Testis (tissue), 3 donors: ENCODE data around the gene TATDN2. TPM values are rescaled to one million over a fixed set of nuclear protein-coding genes. Genes with fewer than 3 reads are reported as not detected.

ENCODE experiments used
- DNase-seq: peaks from one replicate; pipeline ENCODE4 v3.0.0-alpha.2; 2019
- H3K27ac ChIP-seq, 2 donors: fragments of 200-600 bp; sonication (generic); one replicate each; pipeline ENCODE4 v1.5.1; 2019
- H3K27me3 ChIP-seq: fragments of 200-600 bp; sonication (generic); one replicate; pipeline ENCODE4 v1.5.1; 2019
- H3K36me3 ChIP-seq: fragments of 200-600 bp; sonication (generic); one replicate; pipeline ENCODE4 v1.5.1; 2017; ENCODE audit warnings: low read depth; ENCODE audit errors: missing control alignments
- H3K4me1 ChIP-seq: fragments of 200-600 bp; sonication (generic); one replicate; pipeline ENCODE4 v1.5.1; 2019
- H3K4me3 ChIP-seq, 2 donors: fragments of 200-600 bp; sonication (generic); one replicate each; pipeline ENCODE4 v1.5.1; 2017 to 2019
- H3K9me3 ChIP-seq: fragments of 200-600 bp; sonication (generic); one replicate; pipeline ENCODE4 v1.5.1; 2017
- CTCF ChIP-seq, 3 experiments: fragments of 450-650 bp in 2 of 3; fragments of 200-600 bp in 1 of 3; sonication (generic) in 1 of 3; IDR thresholded peaks; one replicate each; pipeline ENCODE4 v1.5.1; 2016 to 2019; ENCODE audit warnings: antibody characterized with exemption in 3 of 3, mild to moderate bottlenecking in 2 of 3, moderate library complexity in 1 of 3
- POLR2A ChIP-seq: fragments of 450-650 bp; IDR thresholded peaks from one replicate; pipeline ENCODE4 v1.6.1; 2017; ENCODE audit warnings: antibody characterized with exemption, mild to moderate bottlenecking, moderate library complexity
- WGBS, 2 donors: methylation state at CpG; one replicate each; pipeline ENCODE4 v1.1.5; 2018; 5-methylcytosine and 5-hydroxymethylcytosine counted together
- intact Hi-C: fragments of 100-400 bp; cut with DNase I; formaldehyde crosslinking; loops from one replicate; pipeline ENCODE4 v1.15.1; 2023; ENCODE audit warnings: low total_unique reads
- polyA plus RNA-seq: library from polyadenylated mRNA; stranded (reverse); fragments of 350-450 nt; fragmentation: Illumina TruSeq; extraction: RNeasy Lipid Tissue Mini Kit (QIAGEN cat#74804); gene quantifications from one replicate; pipeline ENCODE4 v1.2.3, GENCODE V29; 2014; ENCODE audit warnings: low read depth, low replicate concordance; ENCODE audit not compliant: insufficient read depth
- total RNA-seq, 2 donors: library from RNA; depleted of rRNA; stranded (reverse); fragments of >200 nt; gene quantifications; one replicate each; pipeline ENCODE4 v1.2.3, GENCODE V29; 2016

Gene TATDN2
- total and polyA plus RNA-seq, 3 donors from 2014 or later, result 19.8 to 24.3 (median 21.3) TPM

- no peak for DNase-seq
- no peak overlapping the region for H3K27ac ChIP-seq
- TF ChIP-seq POLR2A, result no peak
- no peak overlapping the region for H3K4me3 ChIP-seq
- no peaks in the 10 kb centered on the region for H3K36me3 ChIP-seq
- H3K27me3 ChIP-seq, result no peaks in the 10 kb centered on the region
- WGBS, 2 donors, result 68 to 90% methylated on average over 2 of the region's 2 CpGs
- H3K9me3 ChIP-seq, result no peaks in the 10 kb centered on the region
- H3K4me1 ChIP-seq, result peaks cover 6% of the 10 kb centered on the region
- intact Hi-C loops, result no loop called here
These were observed 24.7 kb downstream of the TATDN2 start for GRCh38 chr3:10272977-10273376.

GRCh38 chr3:10273702-10274305 is 25.5 kb downstream of the TATDN2 start:
- DNase-seq, result peak; percentile 32
- Histone ChIP-seq H3K27me3 (no peaks in the 10 kb centered on the region), H3K36me3 (no peaks in the 10 kb centered on the region), H3K27ac (no peak overlapping the region), H3K9me3 (no peaks in the 10 kb centered on the region), H3K4me3 (no peak overlapping the region), H3K4me1 (peaks cover 6% of the 10 kb centered on the region)
- intact Hi-C loops, result no loop called here
- WGBS, 2 donors, result 33 to 39% methylated on average over 1 of the region's 1 CpG
- TF ChIP-seq CTCF (IDR thresholded peaks at IDR 0.05) (no peak), POLR2A (no peak)

- intact Hi-C loops, result no loop called here
- H3K36me3 ChIP-seq, result no peaks in the 10 kb centered on the region
These were observed 26.3 kb downstream of the TATDN2 start for GRCh38 chr3:10274601-10275000.

GRCh38 chr3:10277115-10277625 is 28.9 kb downstream of the TATDN2 start:
- Histone ChIP-seq H3K27me3 (no peaks in the 10 kb centered on the region), H3K4me1 (peaks cover 6% of the 10 kb centered on the region), H3K4me3 (no peak overlapping the region), H3K36me3 (no peaks in the 10 kb centered on the region), H3K27ac (no peak overlapping the region), H3K9me3 (no peaks in the 10 kb centered on the region)
- 83 to 89% methylated on average over 3 of the region's 3 CpGs for WGBS, 2 donors
- intact Hi-C loops, result no loop called here
- DNase-seq, result no peak
- TF ChIP-seq POLR2A (no peak), CTCF (IDR thresholded peaks at IDR 0.05) (no peak)

More at GRCh38 chr3:10274601-10275000, 26.3 kb downstream of the TATDN2 start:
- Histone ChIP-seq H3K27me3 (no peaks in the 10 kb centered on the region), H3K4me3 (no peak overlapping the region), H3K27ac (no peak overlapping the region), H3K9me3 (no peaks in the 10 kb centered on the region), H3K4me1 (peaks cover 6% of the 10 kb centered on the region)
- no peak for DNase-seq
- TF ChIP-seq POLR2A (no peak), CTCF (IDR thresholded peaks at IDR 0.05) (no peak)
- 76 to 88% methylated on average over 1 of the region's 1 CpG for WGBS, 2 donors

GRCh38 chr3:10278501-10278900 is 30.2 kb downstream of the TATDN2 start:
- Histone ChIP-seq H3K9me3 (no peaks in the 10 kb centered on the region), H3K27me3 (no peaks in the 10 kb centered on the region), H3K4me3 (no peak overlapping the region), H3K36me3 (no peaks in the 10 kb centered on the region), H3K4me1 (peaks cover 6% of the 10 kb centered on the region), H3K27ac (no peak overlapping the region)
- intact Hi-C loops, result no loop called here
- no peak for TF ChIP-seq POLR2A
- no peak for TF ChIP-seq CTCF (IDR thresholded peaks at IDR 0.05)
- no peak for DNase-seq
- 100% methylated on average over 1 of the region's 1 CpG; no CpG with 5 or more reads in 1 of the 2 donors for WGBS, 2 donors
